NCI-H2107 treated with DMSO at 0.1 percent for 48 hours (cell line): ENCODE measurements around the gene HIPK2.

ENCODE experiments used
- DNase-seq: peaks from one replicate; lab custom pipeline; 2025; ENCODE audit not compliant: unreplicated experiment; lab: John Stamatoyannopoulos, UW

Gene HIPK2

GRCh38 chr7:139523968-139524815 lies 253.6 kb downstream of the HIPK2 start:
- no peak for DNase-seq

- DNase-seq: no peak
Measured at GRCh38 chr7:139523199-139523941, 254.4 kb downstream of the HIPK2 start, which contains the start of gene CLEC2L. CLEC2L (plus strand) TSS chr7:139523685; CDS start chr7:139523928, 243 bp downstream.

GRCh38 chr7:139522830-139523198 lies 255.0 kb downstream of the HIPK2 start:
- no peak for DNase-seq

GRCh38 chr7:139521439-139521838 lies 256.4 kb downstream of the HIPK2 start:
- DNase-seq: no peak

- no peak for DNase-seq
Measured at GRCh38 chr7:139515266-139515665, 262.5 kb downstream of the HIPK2 start.
